Measurements from ENCODE around the gene LY86. TPM values are rescaled to one million over a fixed set of nuclear protein-coding genes. Genes with fewer than 3 reads are reported as not detected.

LY86 gene
- total and polyA plus RNA-seq, 9 donors = 1.3 to 13.8 (median 2.3) TPM

GRCh38 chr6:6583836-6584235 lies 4.7 kb upstream of the LY86 start:
- Histone ChIP-seq H3K27me3 (no peaks in the 10 kb centered on the region), H3K36me3 (no peaks in the 10 kb centered on the region), H3K9me3 (no peaks in the 10 kb centered on the region), H3K4me3 (no peak overlapping the region), H3K4me1 (ENCODE audit: insufficient read depth) (no peaks in the 10 kb centered on the region), H3K27ac (no peak overlapping the region)
- intact Hi-C loops (cut with DNase I) = no loop called here
- WGBS, 3 donors = 80 to 91% (median 85%) methylated on average over 2 of the region's 2 CpGs
- DNase-seq = no peak
- TF ChIP-seq CTCF (IDR thresholded peaks at IDR 0.05) = no peak
- TF ChIP-seq POLR2A (IDR thresholded peaks at IDR 0.05) = no peak
- no peak for TF ChIP-seq EP300 (IDR thresholded peaks at IDR 0.05)

GRCh38 chr6:6584310-6585002 lies 4.1 kb upstream of the LY86 start:
- Histone ChIP-seq H3K4me1 (ENCODE audit: insufficient read depth) (no peaks in the 10 kb centered on the region), H3K27ac (no peak overlapping the region), H3K27me3 (no peaks in the 10 kb centered on the region), H3K9me3 (no peaks in the 10 kb centered on the region), H3K36me3 (no peaks in the 10 kb centered on the region), H3K4me3 (no peak overlapping the region)
- intact Hi-C loops (cut with DNase I) = no loop called here
- no peak for TF ChIP-seq EP300 (IDR thresholded peaks at IDR 0.05)
- TF ChIP-seq POLR2A (IDR thresholded peaks at IDR 0.05) = no peak
- TF ChIP-seq CTCF (IDR thresholded peaks at IDR 0.05) = no peak
- no peak for DNase-seq
- WGBS, 3 donors = 74 to 89% (median 75%) methylated on average over 7 of the region's 7 CpGs

- Histone ChIP-seq H3K4me3 (no peak overlapping the region), H3K36me3 (no peaks in the 10 kb centered on the region), H3K4me1 (ENCODE audit: insufficient read depth) (no peaks in the 10 kb centered on the region), H3K27ac (no peak overlapping the region), H3K9me3 (no peaks in the 10 kb centered on the region), H3K27me3 (no peaks in the 10 kb centered on the region)
- TF ChIP-seq POLR2A (IDR thresholded peaks at IDR 0.05) = no peak
- no peak for DNase-seq
- WGBS, 3 donors = 56 to 69% (median 66%) methylated on average over 1 of the region's 1 CpG
- intact Hi-C loops (cut with DNase I) = no loop called here
Observed at GRCh38 chr6:6585003-6585311, 3.6 kb upstream of the LY86 start.

DNA sequence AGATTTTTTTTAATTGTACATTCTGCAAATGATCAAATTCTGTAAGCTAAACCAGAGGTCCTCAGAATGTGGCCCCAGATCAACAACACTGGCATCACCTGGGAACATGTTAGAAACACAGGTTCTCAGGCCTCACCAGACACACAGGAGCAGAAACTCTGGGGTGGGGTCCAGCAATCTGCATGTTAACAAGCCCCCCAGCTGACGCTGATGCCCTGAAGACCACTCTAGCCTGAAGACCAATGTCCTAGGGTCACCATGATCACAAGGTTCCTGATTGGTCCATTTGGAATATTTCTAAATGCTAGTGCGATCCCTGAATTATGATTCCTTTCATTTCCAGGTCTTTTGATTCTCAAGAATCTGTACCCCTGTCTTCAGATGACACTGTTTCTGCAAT lies 2.4 kb upstream of the LY86 start:
- WGBS, 3 donors = 47 to 71% (median 48%) methylated on average over 2 of the region's 2 CpGs
- TF ChIP-seq CTCF (IDR thresholded peaks at IDR 0.05) (no peak), EP300 (IDR thresholded peaks at IDR 0.05) (no peak), POLR2A (IDR thresholded peaks at IDR 0.05) (no peak)
- Histone ChIP-seq H3K4me3 (no peak overlapping the region), H3K36me3 (no peaks in the 10 kb centered on the region), H3K27me3 (no peaks in the 10 kb centered on the region), H3K4me1 (ENCODE audit: insufficient read depth) (no peaks in the 10 kb centered on the region), H3K9me3 (no peaks in the 10 kb centered on the region), H3K27ac (no peak overlapping the region)
- no peak for DNase-seq
- intact Hi-C loops (cut with DNase I) = no loop called here

- H3K27me3 ChIP-seq = no peaks in the 10 kb centered on the region
- no peak for TF ChIP-seq POLR2A (IDR thresholded peaks at IDR 0.05)
- no peak for TF ChIP-seq CTCF (IDR thresholded peaks at IDR 0.05)
- TF ChIP-seq EP300 (IDR thresholded peaks at IDR 0.05) = no peak
- no peak overlapping the region for H3K27ac ChIP-seq
- DNase-seq = no peak
- intact Hi-C loops (cut with DNase I) = no loop called here
- no peaks in the 10 kb centered on the region for H3K4me1 ChIP-seq (ENCODE audit: insufficient read depth)
- no peak overlapping the region for H3K4me3 ChIP-seq
- WGBS, 3 donors = 92 to 94% (median 92%) methylated on average over 10 of the region's 10 CpGs
- no peaks in the 10 kb centered on the region for H3K36me3 ChIP-seq
- H3K9me3 ChIP-seq = no peaks in the 10 kb centered on the region
Observed at GRCh38 chr6:6586671-6587526, 1.6 kb upstream of the LY86 start.
